Measurements from ENCODE around the gene HMGA1.
"Not testable (repeated sequence)": the region's sequence is repeated elsewhere in the genome, so short reads cannot be mapped to it uniquely, and the experiment has no call there.

The HMGA1 gene

GRCh38 chr6:34240329-34241248 is 3.9 kb downstream of the HMGA1 start:
- DNase-seq = no peak

- no peak for DNase-seq
Measured at GRCh38 chr6:34241351-34242215, 4.9 kb downstream of the HMGA1 start.

- no peak for DNase-seq
Measured at GRCh38 chr6:34242252-34243130, 5.8 kb downstream of the HMGA1 start.

- peak in 1 of 2 experiments; percentile 37 for DNase-seq
Measured at GRCh38 chr6:34243131-34243771, 6.6 kb downstream of the HMGA1 start.

GRCh38 chr6:34243901-34244884 is 7.5 kb downstream of the HMGA1 start:
- DNase-seq = peak; percentile 68 to 79

GRCh38 chr6:34245032-34245760 is 8.5 kb downstream of the HMGA1 start:
- not testable (repeated sequence) for DNase-seq

GRCh38 chr6:34245761-34246140 is 9.1 kb downstream of the HMGA1 start:
- DNase-seq = not testable (repeated sequence)

GRCh38 chr6:34246249-34246562 is 9.5 kb downstream of the HMGA1 start:
- DNase-seq = no peak

GRCh38 chr6:34246563-34247391 is 10.1 kb downstream of the HMGA1 start:
- peak; percentile 59 for DNase-seq

GRCh38 chr6:34247481-34248197 is 11.0 kb downstream of the HMGA1 start:
- no peak for DNase-seq

- DNase-seq = peak in 1 of 2 experiments; percentile 31
Measured at GRCh38 chr6:34248198-34248726, 11.6 kb downstream of the HMGA1 start.

GRCh38 chr6:34248727-34249468 is 12.2 kb downstream of the HMGA1 start, which contains the start of gene SMIM29:
Gene SMIM29, minus strand, starts transcription at chr6:34249006. Its CDS starts 1,215 bp downstream, at chr6:34247791.
- peak; percentile 95 to 98 for DNase-seq

GRCh38 chr6:34249469-34250261 is 13.0 kb downstream of the HMGA1 start:
- no peak for DNase-seq

GRCh38 chr6:34252395-34252794 is 15.7 kb downstream of the HMGA1 start:
- DNase-seq = not testable (repeated sequence)

GRCh38 chr6:34259529-34260069 is 22.9 kb downstream of the HMGA1 start:
- DNase-seq = no peak

GRCh38 chr6:34260576-34261267 is 24.0 kb downstream of the HMGA1 start:
- no peak for DNase-seq
